HepG2 (cell line): ENCODE results near the gene WDR45B. TPM values are rescaled to one million over a fixed set of nuclear protein-coding genes. Genes with fewer than 3 reads are reported as not detected.

Experiments used
- CREB3 ChIP-seq: sonication (generic); formaldehyde crosslinking; IDR thresholded peaks from 2 replicates; pipeline ENCODE4 v1.5.0; 2020; ENCODE audit warnings: missing genetic modification reagents
- FLYWCH1 ChIP-seq: sonication (generic); formaldehyde crosslinking; IDR thresholded peaks from 2 replicates; pipeline ENCODE4 v1.8.1; 2023; ENCODE audit warnings: mild to moderate bottlenecking, missing genetic modification reagents
- GABPB1 ChIP-seq: IDR thresholded peaks from 2 replicates; pipeline ENCODE4 v1.6.1; 2016; ENCODE audit warnings: mild to moderate bottlenecking, missing genetic modification reagents, moderate library complexity, missing compliant biosample characterization
- HIC2 ChIP-seq: sonication (generic); formaldehyde crosslinking; IDR thresholded peaks from 2 replicates; pipeline ENCODE4 v1.9.0; 2022; ENCODE audit warnings: low read depth, missing genetic modification reagents
- HNRNPH1 ChIP-seq: fragments of 200-400 bp; formaldehyde crosslinking; optimal IDR thresholded peaks from 2 replicates; pipeline ENCODE3; 2017; ENCODE audit warnings: mild to moderate bottlenecking, low read depth, low read length
- NRL ChIP-seq: sonication (generic); formaldehyde crosslinking; IDR thresholded peaks from 2 replicates; pipeline ENCODE4 v1.5.0; 2020; ENCODE audit warnings: missing genetic modification reagents, mild to moderate bottlenecking, moderate library complexity, borderline replicate concordance
- PAX8 ChIP-seq: sonication (generic); formaldehyde crosslinking; IDR thresholded peaks from 2 replicates; pipeline ENCODE4 v1.8.0; 2022; ENCODE audit warnings: mild to moderate bottlenecking, missing genetic modification reagents, borderline replicate concordance
- RBM39 ChIP-seq: fragments of 200-400 bp; formaldehyde crosslinking; IDR thresholded peaks from one replicate; pipeline ENCODE4 v1.6.1; 2018; ENCODE audit warnings: antibody characterized with exemption, mild to moderate bottlenecking, low read depth, low read length; ENCODE audit not compliant: poor library complexity, severe bottlenecking
- USF2 ChIP-seq, 2 experiments: sonication (generic) in 1 of 2; formaldehyde crosslinking in 1 of 2; IDR thresholded peaks; 2 replicates each; pipeline versions ENCODE4 v1.5.1 to v1.6.1; 2011 to 2020; ENCODE audit warnings: borderline replicate concordance in 1 of 2, low read depth in 1 of 2, low read length in 1 of 2, mild to moderate bottlenecking in 1 of 2, missing genetic modification reagents in 1 of 2, moderate library complexity in 1 of 2
- ZBTB4 ChIP-seq: sonication (generic); formaldehyde crosslinking; IDR thresholded peaks from 2 replicates; pipeline ENCODE4 v1.4.0; 2020; ENCODE audit warnings: missing genetic modification reagents, mild to moderate bottlenecking, borderline replicate concordance
- ZBTB7B ChIP-seq: sonication (generic); formaldehyde crosslinking; IDR thresholded peaks from 2 replicates; pipeline ENCODE4 v1.4.0; 2020; ENCODE audit warnings: missing genetic modification reagents
- ZFP91 ChIP-seq: sonication (generic); formaldehyde crosslinking; IDR thresholded peaks from 2 replicates; pipeline ENCODE4 v1.9.0; 2022; ENCODE audit warnings: missing genetic modification reagents, mild to moderate bottlenecking, borderline replicate concordance
- ZNF12 ChIP-seq: sonication (generic); formaldehyde crosslinking; IDR thresholded peaks from 2 replicates; pipeline ENCODE4 v1.5.0; 2020; ENCODE audit warnings: missing genetic modification reagents
- ZNF143 ChIP-seq: sonication (generic); formaldehyde crosslinking; IDR thresholded peaks from 2 replicates; pipeline ENCODE4 v1.4.0; 2020; ENCODE audit warnings: missing genetic modification reagents
- ZNF30 ChIP-seq: sonication (generic); formaldehyde crosslinking; IDR thresholded peaks from 2 replicates; pipeline ENCODE4 v1.5.0; 2020; ENCODE audit warnings: mild to moderate bottlenecking, missing genetic modification reagents
- ZNF589 ChIP-seq: sonication (generic); formaldehyde crosslinking; conservative IDR thresholded peaks from 2 replicates; pipeline ENCODE4 v1.8.0; 2022; ENCODE audit warnings: mild to moderate bottlenecking, moderate library complexity, missing genetic modification reagents
- ZNF761 ChIP-seq: sonication (generic); formaldehyde crosslinking; conservative IDR thresholded peaks from 2 replicates; pipeline ENCODE4 v1.4.0; 2020; ENCODE audit warnings: mild to moderate bottlenecking, missing genetic modification reagents
- ZNF878 ChIP-seq: sonication (generic); formaldehyde crosslinking; IDR thresholded peaks from 2 replicates; pipeline ENCODE4 v1.8.1; 2023; ENCODE audit warnings: mild to moderate bottlenecking, missing genetic modification reagents, moderate library complexity
- ZNF883 ChIP-seq: sonication (generic); formaldehyde crosslinking; IDR thresholded peaks from 2 replicates; pipeline ENCODE4 v1.5.1; 2020; ENCODE audit warnings: mild to moderate bottlenecking, missing genetic modification reagents; ENCODE audit errors: not compliant biosample characterization
- polyA plus RNA-seq, 8 experiments: library from polyadenylated mRNA; depleted of rRNA in 3 of 8; stranded (reverse) in 7 of 8; unstranded in 1 of 8; fragments of >200 nt; fragmentation: Illumina TruSeq in 4 of 8; extraction: Trizol in 4 of 8; gene quantifications; 2 replicates each; pipeline versions ENCODE4 v1.2.1 to v1.2.3, GENCODE V29; 2011 to 2016; ENCODE audit warnings: low read depth in 4 of 8, missing spikeins in 1 of 8, mixed read lengths in 1 of 8; ENCODE audit not compliant: insufficient read depth in 1 of 8
- total RNA-seq, 5 experiments: library from RNA; depleted of rRNA; stranded (reverse); fragments of >200 nt; fragmentation: Illumina TruSeq; extraction: Trizol; gene quantifications; 2 replicates each; pipeline ENCODE4 v1.2.3, GENCODE V29; 2016; ENCODE audit warnings: low read depth in 1 of 5

The WDR45B gene
- total and polyA plus RNA-seq, 2 of the 13 experiments (the other 11 are each of a cell fraction or from before 2014, with no cell fraction given): 86.2 to 155 TPM

- TF ChIP-seq ZNF589 (CRISPR knock-in tag) (no peak), HNRNPH1 (no peak), CREB3 (CRISPR knock-in tag) (no peak), PAX8 (CRISPR knock-in tag) (no peak), FLYWCH1 (no peak), ZNF30 (CRISPR knock-in tag) (no peak), RBM39 (peak; percentile 54), USF2 (IDR thresholded peaks at IDR 0.05; ENCODE audit: low read depth, low read length) (no peak), USF2 (CRISPR knock-in tag; IDR thresholded peaks at IDR 0.05; ENCODE audit: borderline replicate concordance) (no peak), ZNF878 (CRISPR knock-in tag) (no peak), ZBTB7B (CRISPR knock-in tag) (no peak; the same call in 1 of the 2 replicates), ZNF143 (CRISPR knock-in tag) (peak; percentile 29; the same call in 1 of the 2 replicates), GABPB1 (peak; percentile 62; the same call in 1 of the 2 replicates), NRL (no peak; the same call in 1 of the 2 replicates), ZBTB4 (CRISPR knock-in tag) (no peak), ZNF12 (CRISPR knock-in tag) (no peak), HIC2 (CRISPR knock-in tag) (0 out of 2 replicates have a peak, but pooled peaks have one; percentile 32), ZFP91 (CRISPR knock-in tag) (peak; percentile 83; the same call in 1 of the 2 replicates), ZNF883 (CRISPR knock-in tag) (peak; percentile 69), ZNF761 (CRISPR knock-in tag) (no peak)
These were observed 20.4 kb upstream of the WDR45B start (continued) for GRCh38 chr17:82668631-82669099.
